ENCODE data around the gene AKR1B15. TPM values are rescaled to one million over a fixed set of nuclear protein-coding genes. Genes with fewer than 3 reads are reported as not detected.

Gene AKR1B15
- polyA plus RNA-seq, 1 donor (not counting 4 experiments of a cell fraction or from before 2014, with no cell fraction given), result 0.28 TPM

- H2AFZ ChIP-seq (ENCODE audit: control insufficient read depth, low read length), result no peak overlapping the region
- TF ChIP-seq EZH2 (IDR thresholded peaks at IDR 0.05; ENCODE audit: low read length) (no peak), CTCF (optimal IDR thresholded peaks at IDR 0.05 in 1 of 3, IDR thresholded peaks at IDR 0.05 in 1 of 3, conservative IDR thresholded peaks at IDR 0.05 in 1 of 3; ENCODE audit: extremely low read depth in 1 of 3, insufficient read depth in 2 of 3, low read length in 3 of 3) (no peak)
- H3K4me2 ChIP-seq (ENCODE audit: control insufficient read depth, extremely low read depth, insufficient read depth, low read depth, low read length), result no peak overlapping the region
- no peak for FAIRE-seq
- H3K36me3 ChIP-seq (ENCODE audit: control insufficient read depth in 2 of 2, extremely low read depth in 1 of 2, insufficient read depth in 2 of 2, low read length in 2 of 2), result no peaks in the 10 kb centered on the region
- no peaks in the 10 kb centered on the region for H3K4me1 ChIP-seq (ENCODE audit: control insufficient read depth, extremely low read depth, insufficient read depth, low read length)
- H3K9ac ChIP-seq (ENCODE audit: control insufficient read depth, extremely low read depth, insufficient read depth, low read length), result no peak overlapping the region
- H3K9me1 ChIP-seq (ENCODE audit: control insufficient read depth, extremely low read depth, insufficient read depth, low read length), result no peaks in the 10 kb centered on the region
- dilution Hi-C loops (cut with MboI; ENCODE audit: extremely low pct_ligation_motif_present, low sequenced_read_pairs), result no loop called here
- H3K9me3 ChIP-seq (ENCODE audit: control insufficient read depth, low read depth, low read length), result no peaks in the 10 kb centered on the region
- no peak for DNase-seq (ENCODE audit: low read depth, low spot score)
- no peak overlapping the region for H3K27ac ChIP-seq (ENCODE audit: control insufficient read depth, insufficient read depth, low read length)
- no peak overlapping the region for H3K4me3 ChIP-seq (ENCODE audit: control insufficient read depth in 2 of 3, extremely low read depth in 1 of 3, insufficient read depth in 2 of 3, low read depth in 1 of 3, low read length in 3 of 3)
- H4K20me1 ChIP-seq (ENCODE audit: control insufficient read depth, extremely low read depth, insufficient read depth, low read length), result no peaks in the 10 kb centered on the region
- H3K79me2 ChIP-seq (ENCODE audit: control insufficient read depth, insufficient read depth, low read length), result no peaks in the 10 kb centered on the region
- no peaks in the 10 kb centered on the region for H3K27me3 ChIP-seq (ENCODE audit: control insufficient read depth, extremely low read depth, insufficient read depth, low read length)
These were observed 5.6 kb downstream of the AKR1B15 start for GRCh38 chr7:134554417-134554966.

GRCh38 chr7:134557391-134557790 lies 8.5 kb downstream of the AKR1B15 start:
- H3K36me3 ChIP-seq (ENCODE audit: control insufficient read depth in 2 of 2, extremely low read depth in 1 of 2, insufficient read depth in 2 of 2, low read length in 2 of 2), result no peaks in the 10 kb centered on the region
- no peaks in the 10 kb centered on the region for H3K9me3 ChIP-seq (ENCODE audit: control insufficient read depth, low read depth, low read length)
- dilution Hi-C loops (cut with MboI; ENCODE audit: extremely low pct_ligation_motif_present, low sequenced_read_pairs), result no loop called here
- no peaks in the 10 kb centered on the region for H3K27me3 ChIP-seq (ENCODE audit: control insufficient read depth, extremely low read depth, insufficient read depth, low read length)
- DNase-seq (ENCODE audit: low read depth, low spot score) (no peak), FAIRE-seq (no peak)
- TF ChIP-seq CTCF (optimal IDR thresholded peaks at IDR 0.05 in 1 of 3, IDR thresholded peaks at IDR 0.05 in 1 of 3, conservative IDR thresholded peaks at IDR 0.05 in 1 of 3; ENCODE audit: extremely low read depth in 1 of 3, insufficient read depth in 2 of 3, low read length in 3 of 3) (no peak), EZH2 (IDR thresholded peaks at IDR 0.05; ENCODE audit: low read length) (no peak)
- H3K27ac ChIP-seq (ENCODE audit: control insufficient read depth, insufficient read depth, low read length), result no peak overlapping the region
- H3K4me1 ChIP-seq (ENCODE audit: control insufficient read depth, extremely low read depth, insufficient read depth, low read length), result peaks cover 11% of the 10 kb centered on the region
- H3K79me2 ChIP-seq (ENCODE audit: control insufficient read depth, insufficient read depth, low read length), result no peaks in the 10 kb centered on the region
- H3K9me1 ChIP-seq (ENCODE audit: control insufficient read depth, extremely low read depth, insufficient read depth, low read length), result no peaks in the 10 kb centered on the region
- H3K4me2 ChIP-seq (ENCODE audit: control insufficient read depth, extremely low read depth, insufficient read depth, low read depth, low read length), result no peak overlapping the region
- H2AFZ ChIP-seq (ENCODE audit: control insufficient read depth, low read length), result no peak overlapping the region
- H3K4me3 ChIP-seq (ENCODE audit: control insufficient read depth in 2 of 3, extremely low read depth in 1 of 3, insufficient read depth in 2 of 3, low read depth in 1 of 3, low read length in 3 of 3), result no peak overlapping the region
- no peak overlapping the region for H3K9ac ChIP-seq (ENCODE audit: control insufficient read depth, extremely low read depth, insufficient read depth, low read length)
- no peaks in the 10 kb centered on the region for H4K20me1 ChIP-seq (ENCODE audit: control insufficient read depth, extremely low read depth, insufficient read depth, low read length)

All from keratinocyte (primary cell).